HG03066 (cell line): ENCODE data around the gene RXFP1.

ENCODE experiments used
- ATAC-seq: cut with Tn5 transposase; IDR thresholded peaks from one replicate; pipeline ENCODE4 v1.9.1; 2021; ENCODE audit warnings: low read depth; ENCODE audit not compliant: unreplicated experiment

The RXFP1 gene

GRCh38 chr4:158521484-158522088 is at the start of gene RXFP1:
Gene RXFP1, plus strand, starts transcription at chr4:158521882. Its CDS starts 95 bp downstream, at chr4:158521977.
- ATAC-seq = no peak

GRCh38 chr4:158481811-158482210 is 39.9 kb upstream of the RXFP1 start:
- no peak for ATAC-seq

- ATAC-seq = no peak
Observed at GRCh38 chr4:158484173-158484885, 37.4 kb upstream of the RXFP1 start.

DNA sequence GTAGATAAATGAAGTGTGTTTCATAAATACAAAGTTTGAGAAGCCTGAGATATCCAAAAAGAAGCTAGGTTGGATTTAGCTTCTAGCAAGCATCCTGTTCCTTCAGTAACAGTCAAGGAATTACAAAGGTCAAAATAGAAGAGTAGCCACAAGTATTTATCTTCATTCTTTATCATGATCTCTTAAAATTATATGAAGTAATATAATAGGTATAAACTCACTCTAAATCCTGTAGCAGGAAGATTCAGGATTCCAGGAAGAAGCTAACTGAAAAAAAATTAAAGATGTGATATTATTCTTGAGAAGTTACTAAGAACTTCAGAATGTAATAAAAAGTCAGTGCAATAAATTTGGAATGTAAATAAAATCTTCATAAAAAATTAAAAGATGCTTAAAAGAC is 31.1 kb upstream of the RXFP1 start:
- no peak for ATAC-seq

GRCh38 chr4:158492391-158492790 is 29.3 kb upstream of the RXFP1 start:
- ATAC-seq = no peak

DNA sequence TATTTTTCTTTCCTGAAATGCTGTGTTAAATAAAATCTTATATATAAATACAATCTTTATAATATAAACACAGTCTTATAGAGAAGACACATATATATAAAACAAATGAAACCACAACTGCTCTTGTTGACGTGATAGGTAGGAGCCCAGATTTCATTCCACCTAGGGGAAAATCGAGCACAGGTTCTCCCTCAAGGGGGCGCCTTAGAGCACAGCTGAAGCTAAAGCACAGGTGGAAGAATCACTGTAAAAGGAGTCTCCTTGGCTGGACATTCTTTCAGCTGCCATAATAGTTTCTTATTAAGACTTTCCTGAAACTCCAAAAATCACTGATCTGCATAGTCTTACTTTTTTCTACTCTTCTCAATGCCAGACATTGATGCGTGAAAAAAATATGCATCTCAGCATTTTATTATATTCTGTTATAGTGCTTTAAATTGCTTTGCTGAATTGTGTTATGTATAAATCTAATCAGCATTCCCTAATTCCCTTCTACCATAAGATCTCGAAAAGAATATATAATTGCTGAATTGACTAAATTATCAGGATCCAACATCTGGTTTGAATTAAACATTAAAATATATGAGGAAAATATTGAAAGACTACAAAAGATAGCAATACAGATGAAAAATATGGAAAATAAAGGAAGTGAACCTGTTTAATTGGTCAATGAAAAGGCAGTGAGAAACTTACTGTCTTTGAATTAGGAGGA is 25.5 kb upstream of the RXFP1 start:
- ATAC-seq = peak; percentile 56

- no peak for ATAC-seq
Observed at GRCh38 chr4:158500054-158500453, 21.6 kb upstream of the RXFP1 start.

GRCh38 chr4:158513256-158513655 is 8.4 kb upstream of the RXFP1 start:
- no peak for ATAC-seq

DNA sequence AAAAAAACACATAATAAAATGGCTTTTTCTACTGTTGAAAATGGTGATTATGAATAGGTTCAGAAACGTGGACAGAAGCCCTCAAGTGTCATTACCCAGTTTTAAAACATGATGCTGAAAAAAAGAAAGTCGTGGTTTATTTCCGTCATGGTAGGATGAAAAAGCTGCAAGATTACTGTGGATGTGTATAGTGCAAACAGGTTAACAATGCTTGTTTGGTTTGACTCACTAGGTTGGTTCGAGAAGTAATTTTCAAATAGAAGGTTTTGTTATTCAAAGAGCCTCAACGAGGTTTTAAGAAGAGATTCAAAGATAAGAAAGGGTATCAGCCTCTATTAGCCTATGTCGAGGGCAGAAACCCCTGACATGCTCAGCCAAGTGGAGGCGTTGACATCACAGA is 2.5 kb upstream of the RXFP1 start:
- ATAC-seq = no peak

DNA sequence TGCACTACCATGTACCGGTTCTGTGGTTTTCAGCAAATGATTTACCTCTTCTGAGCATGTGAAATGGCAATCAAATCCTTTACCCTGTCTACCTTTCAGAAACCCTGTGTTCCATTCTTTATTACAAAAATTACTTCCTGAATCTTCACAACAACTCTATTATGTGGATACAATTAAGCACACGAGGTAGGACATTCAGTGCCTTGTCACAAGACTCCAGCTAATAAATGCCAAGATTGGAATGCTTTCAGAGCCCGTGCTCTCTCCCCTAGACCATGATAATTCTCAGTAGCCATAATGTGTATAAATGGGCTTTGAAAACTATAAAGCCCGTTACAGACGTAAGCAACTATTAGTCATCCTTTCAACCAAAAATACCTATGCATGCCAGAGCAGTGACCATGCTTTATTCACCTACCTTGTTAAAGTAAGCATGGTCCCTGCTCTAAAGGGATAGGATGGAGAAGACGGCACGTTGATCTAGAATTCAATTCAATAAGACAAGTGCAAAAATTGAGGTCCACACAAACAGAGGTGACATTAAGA is 2.4 kb downstream of the RXFP1 start:
- no peak for ATAC-seq

- ATAC-seq = no peak
Observed at GRCh38 chr4:158527516-158527915, 5.8 kb downstream of the RXFP1 start.

DNA sequence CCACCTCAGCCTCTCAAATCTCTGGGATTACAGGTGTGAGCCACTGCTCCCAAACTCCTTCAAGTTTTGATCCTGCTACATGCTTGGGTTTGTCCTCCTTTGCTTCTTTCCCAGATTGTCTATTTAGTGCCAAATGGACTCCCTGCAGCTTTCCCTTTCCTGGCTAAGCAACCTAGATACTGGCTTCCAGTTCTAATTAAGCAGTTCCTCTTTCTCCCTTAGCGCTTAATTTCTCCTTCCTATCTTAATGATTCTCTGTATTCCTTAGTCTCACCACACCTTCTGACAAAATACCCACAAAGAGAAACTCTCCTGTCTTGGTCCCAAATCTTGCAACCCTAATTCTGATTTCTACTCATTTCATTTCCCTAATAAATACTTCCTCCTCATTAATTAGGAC is 7.8 kb downstream of the RXFP1 start:
- ATAC-seq = no peak

DNA sequence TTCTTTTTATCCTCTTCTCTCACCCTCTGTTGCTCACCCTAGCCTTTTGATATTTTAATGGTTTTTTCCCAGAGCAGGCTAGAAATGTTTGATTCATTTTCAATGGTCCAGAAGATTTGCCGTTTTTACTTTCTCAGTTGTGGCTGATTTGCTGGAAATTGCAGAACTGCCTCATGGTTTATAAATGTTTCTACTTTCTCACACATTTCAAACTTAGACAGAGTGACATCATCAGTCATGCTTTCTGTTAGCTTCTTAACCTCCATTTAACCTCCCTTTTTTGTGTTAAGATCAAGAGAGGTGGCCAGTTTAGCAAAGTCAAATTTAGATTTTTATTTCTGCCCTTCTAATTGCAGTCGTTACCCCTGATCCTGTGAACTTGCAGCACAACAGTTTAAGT is 8.7 kb downstream of the RXFP1 start:
- ATAC-seq = no peak

DNA sequence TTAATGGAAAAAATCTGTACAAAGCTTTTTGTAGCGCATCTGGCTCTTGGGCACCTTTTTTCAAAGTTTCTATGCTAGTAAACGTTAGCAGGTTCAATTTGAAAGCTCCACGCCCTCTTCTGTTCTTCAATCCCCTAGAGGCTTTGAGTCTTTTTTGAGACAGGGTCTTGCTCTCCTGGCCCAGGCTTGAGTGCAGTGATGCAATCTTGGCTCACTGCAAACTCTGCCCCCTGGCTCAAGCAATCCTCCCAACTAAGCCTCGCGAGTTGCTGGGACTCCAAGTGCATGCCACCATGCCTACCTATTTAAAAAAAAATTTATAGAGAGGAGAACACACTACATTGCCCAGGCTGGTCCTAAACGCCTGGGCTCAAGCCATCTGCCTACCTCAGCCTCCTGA is 9.2 kb downstream of the RXFP1 start:
- ATAC-seq = no peak

- ATAC-seq = no peak
Observed at GRCh38 chr4:158532556-158533231, 11.0 kb downstream of the RXFP1 start.

- ATAC-seq = no peak
Observed at GRCh38 chr4:158534727-158535126, 13.0 kb downstream of the RXFP1 start.

GRCh38 chr4:158535130-158535614 is 13.5 kb downstream of the RXFP1 start:
- ATAC-seq = no peak

GRCh38 chr4:158536833-158537232 is 15.2 kb downstream of the RXFP1 start:
- no peak for ATAC-seq

DNA sequence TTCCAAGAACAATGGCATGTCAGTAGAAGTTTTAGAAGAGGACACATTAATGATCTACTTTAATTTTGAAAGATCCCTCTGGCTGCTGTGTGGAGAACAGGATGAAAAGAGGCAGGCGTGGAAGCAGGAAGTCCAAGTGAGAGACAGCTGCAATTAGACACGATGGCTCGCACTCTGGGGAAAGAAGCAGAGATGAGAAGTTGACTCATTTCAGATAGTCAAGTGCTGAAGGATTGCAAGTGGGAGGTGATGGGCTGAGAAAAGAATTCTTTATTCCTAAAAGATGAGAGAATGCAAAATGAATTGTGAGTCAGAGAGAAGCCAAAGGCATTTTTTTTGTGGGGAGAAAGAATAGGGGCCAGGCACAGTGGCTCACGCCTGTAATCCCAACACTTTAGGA is 16.5 kb downstream of the RXFP1 start:
- ATAC-seq = no peak

- ATAC-seq = no peak
Observed at GRCh38 chr4:158538911-158539310, 17.2 kb downstream of the RXFP1 start.
